ENCODE results near the gene SULT2B1.

Gene SULT2B1

DNA sequence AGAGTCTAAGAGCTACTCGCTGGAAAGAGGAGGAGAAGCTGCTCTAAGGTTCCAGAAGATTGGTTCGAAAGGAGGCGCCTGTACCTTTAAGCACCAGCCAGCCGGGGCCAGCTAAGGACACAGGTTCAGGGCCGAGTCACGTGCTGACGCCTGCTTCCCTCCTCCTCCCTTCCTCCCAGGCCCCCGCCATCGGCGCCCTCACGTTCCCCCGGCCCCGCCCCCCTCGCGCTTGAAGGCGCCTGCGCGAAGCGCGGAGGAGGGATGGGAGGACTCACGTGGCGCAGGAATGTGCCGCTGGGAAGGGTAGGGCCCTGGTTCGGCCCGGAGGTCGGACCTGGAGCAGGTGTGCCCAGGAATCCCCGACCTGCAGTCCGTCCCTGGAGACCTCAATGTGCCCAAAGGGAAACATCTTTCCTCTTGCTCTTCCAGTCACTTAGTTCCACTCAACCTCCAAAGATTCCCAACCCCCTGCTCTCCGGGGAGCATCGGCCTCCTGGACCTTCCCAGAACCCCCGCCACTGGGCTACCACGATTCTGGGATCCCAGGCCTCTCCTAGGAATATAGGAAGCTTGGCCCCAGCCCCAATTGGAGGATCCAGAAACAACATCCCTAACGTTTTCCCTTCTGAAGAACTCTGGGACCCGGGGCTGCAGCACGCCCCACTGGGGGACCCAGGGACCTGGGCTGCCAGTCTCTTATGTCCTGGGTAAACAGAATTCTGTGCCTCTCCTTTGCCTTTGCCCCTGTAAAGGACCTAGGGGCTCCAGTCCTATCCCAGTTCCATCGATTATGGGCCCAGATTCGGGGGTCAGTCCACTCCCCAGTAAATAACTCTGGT lies 82.7 kb downstream of the SULT2B1 start:
- DNase-seq (ENCODE audit: low read depth, low spot score): no peak

DNA sequence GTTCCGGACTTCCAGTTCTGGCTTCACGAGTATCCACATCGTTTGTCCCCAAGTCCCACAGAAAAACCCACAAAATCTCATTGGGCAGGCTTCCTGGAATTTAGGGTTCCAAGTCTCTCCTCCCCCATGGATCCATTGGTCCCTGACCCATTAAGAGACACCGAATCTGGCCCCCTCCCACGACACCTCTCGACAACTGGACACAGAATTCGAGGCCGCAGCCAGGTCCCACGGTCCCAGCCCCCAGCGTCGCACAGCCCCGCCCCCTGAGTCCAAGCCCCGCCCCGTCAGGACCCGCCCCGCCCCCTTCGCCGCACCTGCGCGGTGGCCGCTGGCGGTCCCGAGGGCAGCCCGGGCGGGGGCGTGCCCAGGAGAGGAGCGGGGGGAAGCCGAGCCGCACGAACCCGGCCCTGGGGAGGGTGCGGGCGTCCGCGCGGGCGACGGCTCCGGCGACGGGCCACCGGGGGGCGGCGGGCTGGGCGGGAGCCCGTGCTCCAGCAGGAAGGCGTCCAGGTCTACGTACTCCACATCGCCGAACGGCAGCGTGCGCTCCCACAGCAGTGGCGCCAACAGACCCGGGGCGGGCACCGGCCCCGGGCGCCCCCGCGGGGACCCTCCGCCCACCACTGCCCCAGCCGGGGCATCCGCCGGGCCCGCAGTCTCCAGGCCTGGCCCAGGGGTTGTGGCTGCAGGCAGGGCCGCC lies 83.4 kb downstream of the SULT2B1 start:
- DNase-seq (ENCODE audit: low read depth, low spot score): no peak

- DNase-seq (ENCODE audit: low read depth, low spot score): no peak
These were observed 84.2 kb downstream of the SULT2B1 start for GRCh38 chr19:48635966-48636858.

GRCh38 chr19:48636859-48637448 lies 85.0 kb downstream of the SULT2B1 start, which contains the start of gene DBP:
Gene DBP, minus strand, starts transcription at chr19:48637379. Its CDS starts 385 bp downstream, at chr19:48636994.
- no peak for DNase-seq (ENCODE audit: low read depth, low spot score)

- DNase-seq (ENCODE audit: low read depth, low spot score): no peak
These were observed 85.5 kb downstream of the SULT2B1 start for GRCh38 chr19:48637449-48637947.

DNA sequence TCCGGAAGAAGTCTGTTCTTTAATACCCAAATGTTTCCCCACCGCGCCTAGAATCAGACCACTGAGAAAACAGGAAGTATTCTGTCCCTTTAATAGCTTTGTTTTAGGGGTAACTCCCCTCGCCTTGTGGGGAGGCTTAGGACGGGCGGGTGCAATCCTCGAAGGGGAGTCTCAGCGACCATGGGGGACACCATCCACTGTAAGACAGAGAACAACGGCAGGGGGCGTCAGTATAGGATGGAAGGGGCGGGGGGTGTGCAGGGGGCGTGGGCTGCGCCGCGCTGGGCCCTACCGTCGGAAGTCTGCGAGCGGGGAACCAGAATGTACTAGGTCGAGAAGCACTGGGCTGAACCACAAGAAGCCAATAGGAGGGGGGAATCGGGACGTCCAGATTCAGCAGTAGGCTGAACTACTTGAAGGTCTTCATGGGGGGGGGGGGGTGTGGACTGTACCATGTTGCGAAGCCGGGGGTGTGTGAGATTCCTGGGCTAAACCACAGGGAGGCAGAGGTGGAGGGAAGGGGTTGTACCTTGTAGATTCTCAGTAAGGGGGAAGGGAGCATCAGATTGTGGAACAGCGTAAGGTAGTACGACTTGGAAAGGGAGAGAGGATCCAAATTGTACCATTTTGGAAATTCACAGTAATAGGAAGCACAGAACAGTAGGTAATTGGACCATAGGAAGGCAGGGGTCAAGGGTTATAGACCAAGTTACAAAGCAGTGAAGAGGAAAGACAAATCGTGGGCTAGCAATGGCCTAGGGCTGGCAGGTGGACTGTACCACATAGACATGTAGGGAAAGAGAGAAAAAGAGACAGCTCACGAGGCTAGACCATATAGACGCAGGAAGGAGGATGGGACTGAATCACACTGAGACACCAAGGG lies 86.2 kb downstream of the SULT2B1 start:
- no peak for DNase-seq (ENCODE audit: low read depth, low spot score)

DNA sequence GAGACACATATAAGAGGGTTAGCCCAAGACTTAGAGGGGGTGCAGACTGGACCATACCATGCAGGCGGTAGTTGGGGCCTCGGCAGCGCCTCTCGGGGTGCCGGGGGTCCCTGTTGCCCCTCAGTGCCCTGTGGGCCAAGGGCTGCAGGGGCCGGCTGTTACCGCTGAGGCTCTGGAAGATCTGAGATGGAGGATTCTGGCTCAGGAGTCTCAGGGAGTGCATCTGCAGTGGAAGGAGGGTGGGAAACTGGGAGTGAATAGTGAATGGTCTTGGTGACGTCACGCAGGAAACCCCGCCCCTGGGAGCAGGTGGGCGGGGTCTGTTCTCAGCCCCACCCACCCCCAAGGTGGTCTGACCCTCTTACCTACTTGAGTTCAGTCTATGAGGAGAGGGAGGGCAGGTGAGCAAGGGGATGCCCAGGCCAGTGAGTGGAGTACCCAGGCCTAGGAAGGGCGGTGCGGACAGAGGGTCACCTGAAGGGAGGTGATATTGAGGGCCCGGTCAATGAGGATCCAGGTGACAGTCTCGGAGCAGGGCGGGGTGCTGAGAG lies 86.9 kb downstream of the SULT2B1 start:
- no peak for DNase-seq (ENCODE audit: low read depth, low spot score)

DNA sequence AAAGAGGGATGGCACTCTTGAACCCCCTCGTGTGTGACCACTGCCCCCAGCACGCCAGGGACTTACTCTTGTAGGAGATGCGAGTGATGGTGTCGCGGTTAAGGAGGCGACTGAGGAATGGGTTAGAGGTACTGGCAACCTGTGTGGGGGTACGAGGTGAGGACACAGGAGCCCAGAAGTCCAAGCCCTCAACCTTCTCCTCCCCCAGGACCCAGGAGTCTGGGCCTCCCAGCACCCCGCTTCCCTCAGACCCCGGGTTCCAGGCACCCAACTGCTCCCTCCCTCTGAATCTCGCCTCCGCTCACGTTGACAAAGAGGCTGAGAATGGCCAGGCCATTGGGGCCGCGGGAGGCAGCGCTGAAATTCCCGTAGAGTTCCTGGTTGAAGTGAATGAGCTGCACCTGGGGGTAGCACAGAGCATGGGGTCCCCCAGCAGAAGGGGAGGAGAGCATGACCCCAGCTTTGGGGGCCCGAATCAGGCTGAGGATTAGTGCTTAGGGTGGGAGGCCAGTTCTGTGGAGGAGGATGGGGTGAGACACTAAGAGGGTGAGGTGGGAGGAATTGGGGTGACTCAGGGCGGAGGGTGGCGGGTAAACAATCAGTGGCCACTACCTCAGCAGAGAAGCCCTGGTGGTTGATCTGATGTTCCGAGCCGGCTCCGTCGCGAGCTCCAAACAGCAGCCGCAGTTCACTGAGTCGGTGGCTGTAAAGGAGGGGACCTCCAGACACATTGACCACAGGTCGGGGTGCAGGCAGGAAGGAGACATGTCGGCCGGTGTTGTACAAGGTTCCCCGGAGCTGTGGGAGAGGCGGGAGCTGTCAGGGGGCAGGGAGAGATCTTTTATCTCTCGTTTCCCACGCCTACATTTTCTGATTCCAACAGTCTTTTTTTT lies 87.8 kb downstream of the SULT2B1 start:
- no peak for DNase-seq (ENCODE audit: low read depth, low spot score)

DNA sequence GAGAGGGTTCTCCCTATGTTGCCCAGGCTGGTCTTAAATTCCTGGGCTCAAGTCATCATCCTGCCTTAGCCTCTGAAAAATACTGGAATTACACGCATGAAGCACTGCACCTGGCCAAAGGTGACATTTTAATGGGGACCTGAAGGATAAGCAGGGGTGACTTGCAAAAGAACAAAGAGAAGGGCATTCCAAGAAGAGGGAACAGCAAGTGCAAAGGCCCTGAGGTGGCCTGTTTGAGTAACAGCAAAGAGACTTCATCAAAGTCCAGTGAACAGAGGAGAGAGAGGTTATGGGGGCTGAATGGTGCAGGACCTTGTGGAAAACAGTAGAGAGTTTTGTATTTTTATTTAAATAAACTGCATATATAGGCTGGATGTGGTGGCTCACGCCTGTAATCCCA lies 89.9 kb downstream of the SULT2B1 start:
- no peak for DNase-seq (ENCODE audit: low read depth, low spot score)

DNA sequence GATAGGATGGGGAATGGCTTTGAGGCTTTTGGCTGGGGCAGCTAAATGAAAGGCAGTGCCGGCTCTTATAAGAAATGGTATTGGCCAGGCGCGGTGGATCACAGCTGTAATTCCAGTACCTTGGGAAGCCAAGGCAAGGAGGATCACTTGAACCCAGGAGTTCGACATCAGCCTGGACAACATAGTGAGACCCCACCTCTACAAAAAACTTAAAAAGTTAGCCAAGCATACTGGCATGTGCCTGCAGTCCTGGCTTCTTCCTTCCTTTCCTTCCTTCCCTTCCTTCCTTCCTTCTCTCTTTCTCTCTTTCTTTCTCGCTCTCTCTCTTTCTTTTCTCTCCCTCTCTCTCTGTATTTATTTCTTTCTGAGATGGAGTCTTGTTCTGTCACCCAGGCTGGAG lies 90.9 kb downstream of the SULT2B1 start:
- DNase-seq (ENCODE audit: low read depth, low spot score): no peak

DNA sequence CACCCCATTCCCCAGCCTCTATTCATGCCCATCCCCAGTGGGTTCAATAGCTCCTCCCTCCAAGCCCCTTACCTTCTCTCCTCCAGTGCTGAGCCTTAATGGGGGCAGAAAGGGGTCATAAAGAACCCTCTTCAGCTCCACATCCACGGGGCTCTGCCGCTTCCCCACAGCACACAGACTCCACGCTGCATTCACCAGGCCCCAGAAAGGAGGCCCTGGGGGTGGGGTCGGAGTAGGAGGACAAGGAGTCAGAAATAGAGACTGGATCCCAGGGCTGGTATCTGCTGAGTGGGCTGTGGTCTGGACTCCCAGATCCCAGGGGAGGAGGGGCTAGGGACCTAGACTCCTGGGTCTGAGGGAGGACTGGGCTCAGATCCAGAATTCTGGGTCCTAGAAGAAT lies 92.4 kb downstream of the SULT2B1 start:
- no peak for DNase-seq (ENCODE audit: low read depth, low spot score)

DNA sequence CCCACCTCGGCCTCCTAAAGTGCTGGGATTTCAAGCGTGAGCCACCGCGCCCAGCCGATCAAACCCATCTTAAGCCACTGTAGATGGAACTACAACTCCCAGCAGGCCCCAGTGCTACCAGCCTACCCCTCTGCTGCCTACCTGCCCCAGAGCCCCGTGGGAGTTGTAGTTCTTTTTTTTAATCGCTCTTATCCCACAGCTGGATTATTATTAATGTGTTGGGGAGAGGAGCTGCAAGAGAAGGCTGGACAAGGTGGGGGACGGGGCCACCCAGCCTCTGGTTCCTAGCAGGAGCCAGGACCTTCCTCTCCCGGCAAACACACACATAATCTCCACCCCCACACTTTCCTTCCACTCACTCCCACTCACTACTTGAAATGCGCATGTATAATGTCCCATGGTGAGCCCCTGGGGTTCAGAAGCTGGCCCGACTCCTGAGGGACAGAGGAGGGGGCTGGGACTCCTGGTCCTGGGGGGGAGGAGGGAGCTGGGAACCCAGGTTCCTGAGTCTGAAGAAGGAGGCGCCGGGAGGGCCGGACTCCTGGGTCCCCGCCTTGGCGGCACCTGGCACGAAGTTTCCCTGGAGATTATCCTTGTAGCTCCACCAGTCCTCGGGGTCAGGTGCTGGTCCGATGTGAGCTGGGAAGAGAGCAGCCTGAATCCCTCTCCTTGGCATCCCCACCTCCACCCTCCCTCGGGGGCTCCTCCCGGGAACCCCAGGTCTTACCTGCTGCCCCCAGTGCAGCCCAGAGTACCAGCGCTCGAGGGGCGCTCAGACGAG lies 93.1 kb downstream of the SULT2B1 start:
- no peak for DNase-seq (ENCODE audit: low read depth, low spot score)

DNA sequence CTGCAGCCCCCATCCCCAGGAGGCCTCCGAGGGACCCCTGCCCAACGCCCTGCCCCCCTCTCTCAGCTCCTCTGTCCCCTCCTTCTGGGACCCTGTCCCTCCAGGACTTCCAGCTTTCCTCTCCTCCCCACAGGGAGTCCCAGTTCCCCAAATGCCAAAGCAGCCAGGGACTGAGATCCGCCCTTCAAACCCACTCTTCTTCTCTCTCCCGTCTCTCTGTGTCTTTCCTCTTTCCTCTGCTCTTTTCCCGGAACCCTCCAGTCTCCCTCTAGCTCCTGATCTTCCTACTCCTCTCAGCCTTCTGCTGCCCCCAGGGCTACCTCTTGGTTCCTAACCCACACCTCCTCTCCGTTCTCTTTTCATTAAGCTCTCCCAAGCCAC lies 93.6 kb downstream of the SULT2B1 start:
- DNase-seq (ENCODE audit: low read depth, low spot score): no peak

- no peak for DNase-seq (ENCODE audit: low read depth, low spot score)
These were observed 94.2 kb downstream of the SULT2B1 start, which contains the start of gene CA11 for GRCh38 chr19:48646001-48646721. Gene CA11, minus strand, starts transcription at chr19:48646187. Its CDS starts 555 bp downstream, at chr19:48645632.

DNA sequence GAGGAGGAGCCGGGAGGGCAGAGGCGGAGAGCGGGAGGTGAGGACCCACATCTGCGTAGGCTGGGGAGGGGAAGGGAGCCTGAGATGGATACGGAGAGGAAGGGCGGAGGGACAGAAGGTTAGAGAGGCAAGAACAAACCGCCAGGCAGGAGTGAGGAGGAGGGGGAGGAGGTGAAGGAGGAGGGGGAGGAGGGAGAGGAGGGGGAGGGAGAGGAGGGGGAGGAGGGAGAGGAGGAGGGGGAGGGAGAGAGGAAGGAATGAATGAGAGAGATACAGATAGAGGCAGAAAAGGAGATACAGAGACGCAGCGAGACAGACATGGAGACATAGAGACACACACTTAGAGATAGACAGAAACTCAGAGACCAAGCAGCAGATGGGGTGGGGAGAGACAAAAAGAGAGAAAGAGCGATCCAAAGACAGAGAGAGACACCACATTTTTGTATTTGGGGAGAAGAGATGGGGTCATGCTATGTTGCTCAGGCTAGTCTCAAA lies 94.8 kb downstream of the SULT2B1 start:
- no peak for DNase-seq (ENCODE audit: low read depth, low spot score)

DNA sequence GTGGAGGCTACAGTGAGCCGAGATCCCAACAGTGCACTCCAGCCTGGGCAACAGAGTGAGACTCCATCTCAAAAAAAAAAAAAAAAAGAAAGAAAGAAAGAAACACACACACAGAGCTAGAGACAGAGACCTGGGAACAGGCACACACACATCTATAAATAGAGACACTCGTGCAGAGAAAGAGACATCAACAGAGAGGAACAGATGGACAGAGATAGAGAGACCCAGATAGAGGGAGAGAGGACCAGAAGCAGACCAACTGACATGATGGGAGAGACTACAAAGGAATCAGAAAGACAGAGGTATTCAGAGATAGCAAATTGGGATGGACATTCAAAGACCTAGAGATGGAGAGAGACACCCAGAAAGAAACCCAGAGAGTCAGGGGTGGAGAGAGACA lies 96.2 kb downstream of the SULT2B1 start:
- no peak for DNase-seq (ENCODE audit: low read depth, low spot score)

Measured in iPS DF 19.7 (cell line).